HG03521 (cell line): ENCODE measurements around the gene GSTA2.
"Not testable (repeated sequence)": the region's sequence is repeated elsewhere in the genome, so short reads cannot be mapped to it uniquely, and the experiment has no call there.

Experiments used
- ATAC-seq: cut with Tn5 transposase; IDR thresholded peaks from one replicate; pipeline ENCODE4 v1.9.1; 2021; ENCODE audit warnings: mild to moderate bottlenecking, moderate library complexity; ENCODE audit not compliant: unreplicated experiment

Gene GSTA2

DNA sequence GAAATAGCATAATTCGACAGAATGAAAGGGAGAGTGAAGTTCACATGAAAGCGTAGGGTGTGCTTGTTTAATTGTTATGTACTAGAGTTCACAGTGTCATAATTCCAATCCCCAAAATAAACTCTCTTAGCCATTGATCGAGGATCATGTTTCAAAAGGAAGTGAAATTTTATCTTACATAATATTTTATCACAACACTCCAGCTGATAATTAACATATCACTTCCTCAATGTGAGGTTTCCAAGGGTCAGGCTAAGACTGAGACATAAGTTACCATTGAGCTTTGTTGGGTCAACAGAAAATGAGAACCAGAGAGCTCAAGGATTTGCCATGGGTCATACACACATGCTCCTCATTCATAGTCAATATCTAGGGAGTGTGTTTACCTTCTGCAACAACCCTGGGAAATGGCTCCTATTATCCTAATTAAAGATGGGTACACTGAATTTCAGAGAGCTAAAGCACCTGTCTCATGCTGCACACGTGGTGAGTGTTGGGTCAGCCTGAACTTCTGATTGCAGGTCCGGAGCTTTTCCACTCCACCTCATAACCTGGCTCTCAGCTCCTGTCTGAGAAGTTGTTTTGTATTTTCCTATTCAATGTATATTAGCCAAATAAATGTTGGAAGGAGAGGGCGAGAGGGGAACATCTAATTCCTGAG is 3.0 kb downstream of the GSTA2 start:
- no peak for ATAC-seq

DNA sequence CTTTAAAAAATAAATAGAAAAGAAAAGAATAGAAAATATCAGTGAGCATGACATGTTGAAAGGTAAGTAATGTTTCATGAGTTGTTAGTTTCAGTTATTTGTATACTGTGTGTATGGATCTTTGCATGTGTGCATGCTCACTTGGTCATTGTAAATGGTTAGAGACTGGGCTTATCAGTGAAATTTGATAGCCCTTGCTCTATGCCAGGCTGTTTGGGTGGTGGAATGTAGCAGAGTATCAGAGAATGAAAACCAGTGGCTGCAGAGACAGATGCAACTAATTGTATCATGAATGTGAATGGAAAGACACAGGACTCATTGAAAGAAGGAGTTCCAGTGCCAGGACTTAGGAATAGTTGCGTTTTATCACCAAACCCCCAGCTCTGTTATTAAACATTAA is 4.2 kb downstream of the GSTA2 start:
- ATAC-seq: no peak

DNA sequence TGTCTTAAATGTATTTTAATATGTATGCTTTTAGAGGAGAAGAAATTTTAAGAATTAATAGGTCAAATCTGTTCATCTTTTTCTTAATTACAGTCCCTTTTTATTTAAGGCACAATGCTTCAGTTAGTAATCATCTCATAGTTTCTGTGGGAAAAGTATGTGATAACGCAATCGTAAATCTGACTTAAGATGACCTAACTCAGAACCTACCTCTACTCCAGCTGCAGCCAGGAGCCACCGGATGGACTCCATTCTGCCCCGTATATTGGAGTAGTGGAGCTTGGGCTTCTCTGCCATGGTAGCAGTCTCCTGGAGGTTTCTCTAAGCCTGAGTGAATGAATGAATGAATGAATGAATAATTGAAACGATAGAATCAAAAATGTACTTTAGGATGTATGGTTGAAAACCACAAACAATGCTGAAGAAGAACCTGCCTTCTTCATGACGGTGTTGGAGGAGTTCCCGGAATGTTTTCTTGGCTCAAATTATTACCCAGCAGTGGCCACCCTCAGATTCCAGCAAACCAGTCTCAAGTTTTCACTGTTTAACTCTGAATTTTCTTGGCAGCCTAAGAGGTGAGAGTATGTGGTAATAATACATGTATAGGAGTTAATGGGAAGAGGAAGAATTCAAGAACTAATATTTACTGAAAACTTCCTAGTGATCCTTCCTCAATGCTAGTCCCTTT is 5.5 kb downstream of the GSTA2 start:
- not testable (repeated sequence) for ATAC-seq

DNA sequence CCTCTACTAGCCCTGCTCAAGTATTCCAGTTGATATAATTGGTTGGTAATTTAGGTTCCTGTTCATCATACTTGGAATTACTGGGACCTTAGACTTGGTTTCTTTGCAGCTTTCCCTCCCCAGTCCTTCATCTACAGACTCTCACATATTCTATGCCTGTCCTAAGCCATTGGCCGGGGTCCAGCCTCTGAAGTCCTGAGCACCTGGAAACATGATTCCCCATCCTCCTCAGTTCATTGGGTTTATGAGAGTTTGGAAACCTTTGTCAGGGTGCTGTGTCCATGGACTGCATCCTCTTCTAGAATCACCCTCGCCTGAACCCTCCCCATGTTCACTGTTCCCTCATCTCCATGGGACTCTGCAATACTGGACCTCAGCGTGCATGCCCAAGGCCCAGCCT is 8.8 kb downstream of the GSTA2 start:
- no peak for ATAC-seq

DNA sequence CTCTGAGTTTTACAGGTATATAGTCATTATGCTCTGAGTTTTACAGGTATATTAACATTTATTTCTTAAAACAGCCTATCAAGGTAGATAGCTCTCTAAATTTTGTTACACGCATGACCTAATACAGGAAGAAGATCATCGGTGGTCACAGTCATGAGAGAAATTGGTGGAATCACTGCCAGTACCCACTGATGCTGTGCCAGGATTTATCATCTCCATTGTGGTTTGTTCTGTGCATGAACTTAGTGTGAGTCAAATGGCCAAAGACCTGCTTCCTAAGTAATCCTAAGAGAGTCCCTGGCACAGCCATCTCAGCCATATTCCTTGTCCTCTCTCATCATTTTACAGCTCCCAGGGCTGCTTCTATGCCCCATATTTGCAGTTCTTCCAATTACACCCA is 10.1 kb downstream of the GSTA2 start:
- ATAC-seq: not testable (repeated sequence)

DNA sequence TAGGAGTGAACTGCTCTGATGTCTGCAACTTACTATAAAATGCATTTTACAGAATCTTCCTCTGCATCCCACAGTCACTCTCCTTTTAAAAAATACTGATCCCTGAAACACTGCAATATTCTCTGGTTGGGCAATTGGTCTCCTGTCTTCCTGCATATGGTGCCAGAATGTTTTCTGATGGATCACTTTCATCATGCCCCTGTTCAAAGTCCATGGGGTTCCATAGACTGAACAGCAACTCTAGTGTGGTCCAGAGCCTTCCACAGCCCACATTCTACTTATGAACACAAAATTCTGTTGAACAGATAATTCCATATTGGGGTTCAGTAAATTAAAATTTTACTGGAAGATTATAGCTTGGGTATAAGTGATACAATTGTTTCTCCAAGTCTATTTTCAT is 11.0 kb downstream of the GSTA2 start:
- no peak for ATAC-seq

DNA sequence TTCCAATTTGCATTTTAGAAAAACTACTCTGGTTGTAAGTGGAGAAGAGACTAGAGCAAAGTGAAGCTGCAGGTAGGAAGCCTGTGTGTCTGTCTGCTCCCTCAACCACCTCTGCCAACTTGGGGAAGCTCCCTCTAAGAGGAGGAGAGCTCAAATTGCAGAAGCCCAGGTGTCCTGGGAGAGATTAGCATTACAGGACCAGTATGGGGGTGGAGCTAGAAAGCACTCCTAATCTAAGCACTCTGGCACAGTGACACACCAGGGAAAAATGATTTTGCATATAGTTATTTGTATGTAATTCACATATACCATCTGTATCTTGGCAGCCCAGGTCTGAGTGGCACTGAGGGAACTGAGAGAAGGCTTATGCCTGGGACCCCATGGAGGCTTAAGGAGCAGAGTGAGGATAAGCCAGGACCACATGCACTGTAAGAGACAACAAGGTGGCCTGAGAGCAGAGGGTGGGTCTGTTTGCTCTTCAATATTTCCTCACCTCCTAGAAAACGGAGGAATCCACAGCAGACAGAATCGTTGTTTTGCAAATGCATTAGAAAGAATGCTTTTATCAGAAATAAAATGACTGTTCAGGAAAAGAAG is 13.6 kb downstream of the GSTA2 start:
- ATAC-seq: no peak

DNA sequence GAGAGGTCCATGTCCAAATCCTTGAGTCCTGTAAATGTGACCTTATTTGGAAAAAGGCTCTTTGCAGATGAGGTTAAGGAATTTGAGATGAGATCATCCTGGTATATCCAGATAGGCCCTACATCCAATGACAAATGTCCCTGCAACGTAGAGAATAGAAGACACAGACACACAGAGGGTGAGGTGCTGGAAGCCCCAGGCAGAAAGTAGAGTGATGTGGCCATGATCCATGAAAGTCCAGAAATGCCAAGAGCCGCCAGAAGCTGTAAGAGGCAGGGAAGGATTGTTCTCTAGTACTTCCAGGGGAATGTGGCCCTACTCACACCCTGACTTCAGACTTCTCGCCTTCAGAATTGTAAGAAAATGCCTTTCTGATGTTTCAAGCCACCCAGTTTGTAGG is 16.0 kb downstream of the GSTA2 start:
- ATAC-seq: not testable (repeated sequence)

DNA sequence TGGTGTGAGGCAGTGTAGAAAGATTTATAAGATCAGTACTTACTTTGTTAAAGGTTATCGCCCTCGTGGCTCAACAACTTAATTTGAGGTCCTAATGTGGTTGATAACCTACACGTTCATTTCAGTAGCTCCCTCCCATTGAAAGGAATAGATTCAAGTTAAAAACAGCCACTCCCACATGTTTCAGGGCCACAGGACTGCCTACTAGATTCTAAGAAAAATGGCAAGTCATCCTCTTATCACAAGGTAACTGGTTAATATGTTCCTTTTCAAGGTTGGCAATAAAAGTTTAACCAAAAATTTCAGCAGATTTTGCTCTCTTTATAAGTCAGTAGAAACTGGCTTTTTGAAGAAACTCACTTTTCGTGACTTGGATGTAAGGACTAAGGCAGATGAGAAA is 17.1 kb downstream of the GSTA2 start:
- no peak for ATAC-seq

DNA sequence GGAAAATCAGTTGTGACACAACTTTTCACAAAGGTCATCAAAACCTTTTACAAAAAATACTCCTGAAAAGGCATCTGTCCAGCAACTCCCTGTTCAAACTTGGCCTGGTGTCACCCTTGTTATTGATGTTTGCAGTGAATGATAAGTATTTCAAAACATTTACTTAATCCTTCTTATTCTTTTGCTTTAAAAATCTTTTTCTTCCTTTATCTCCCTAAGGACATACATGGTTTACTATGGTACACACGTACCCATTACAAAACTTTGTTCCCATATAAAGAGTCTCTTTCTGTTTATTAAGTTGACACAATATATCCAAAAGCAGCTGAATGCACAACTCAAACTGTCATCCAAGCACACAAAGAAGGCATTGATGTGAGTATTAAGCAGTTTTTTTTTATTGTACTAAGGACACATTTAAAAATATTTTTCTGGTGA is 17.5 kb downstream of the GSTA2 start:
- no peak for ATAC-seq

DNA sequence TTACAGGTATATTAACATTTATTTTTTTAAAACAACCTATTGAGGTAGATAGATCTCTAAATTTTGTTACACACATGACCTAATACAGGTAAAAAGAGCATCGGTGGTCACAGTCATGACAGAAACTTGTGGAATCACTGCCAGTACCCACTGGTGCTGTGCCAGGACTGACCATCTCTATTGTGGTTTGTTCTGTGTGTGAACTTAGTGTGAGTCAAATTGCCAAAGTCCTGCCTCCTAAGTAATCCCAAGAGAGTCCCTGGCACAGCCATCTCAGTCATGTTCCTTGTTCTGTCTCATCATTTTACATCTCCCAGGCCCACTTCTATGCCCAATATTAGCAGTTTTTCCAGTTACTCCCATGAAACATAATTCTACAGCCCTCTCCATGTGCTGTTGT is 21.4 kb downstream of the GSTA2 start:
- ATAC-seq: no peak

DNA sequence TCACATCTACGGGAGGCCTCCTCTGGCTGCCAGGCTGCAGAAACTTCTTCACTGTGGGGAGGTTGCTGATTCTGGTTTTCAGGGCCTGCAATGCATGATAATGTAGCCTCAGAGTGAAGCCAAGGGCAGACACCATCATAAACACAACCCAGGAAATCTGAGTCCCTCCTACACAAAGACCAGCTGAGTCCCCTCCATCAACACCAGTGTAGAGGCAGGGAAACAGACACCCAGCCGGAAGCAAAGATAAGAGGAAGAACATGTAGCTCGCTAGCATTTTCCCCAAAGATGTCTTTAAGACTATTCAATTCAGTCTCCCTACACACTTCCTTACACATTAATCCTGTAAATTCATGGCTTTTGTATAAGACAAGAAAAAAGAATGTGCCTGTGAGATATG is 23.6 kb downstream of the GSTA2 start:
- no peak for ATAC-seq

DNA sequence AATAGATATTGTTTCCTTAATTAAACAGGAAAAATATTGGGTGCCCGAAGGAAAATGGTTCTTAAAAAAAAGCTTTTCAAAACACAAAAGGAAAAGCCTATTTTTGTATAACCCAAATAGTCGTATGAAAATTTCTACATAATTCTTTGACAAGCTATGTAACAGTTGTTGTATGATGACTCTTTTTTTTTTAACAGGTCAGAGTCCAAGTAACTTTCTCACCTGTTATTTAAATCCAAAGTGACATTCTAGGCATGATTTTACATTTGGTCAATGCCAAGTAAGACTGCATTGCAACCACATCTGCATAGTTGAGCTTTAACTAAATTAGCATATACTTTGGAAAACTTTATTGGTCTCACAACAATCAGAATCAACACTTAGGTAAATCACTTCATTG is 24.1 kb downstream of the GSTA2 start:
- no peak for ATAC-seq

DNA sequence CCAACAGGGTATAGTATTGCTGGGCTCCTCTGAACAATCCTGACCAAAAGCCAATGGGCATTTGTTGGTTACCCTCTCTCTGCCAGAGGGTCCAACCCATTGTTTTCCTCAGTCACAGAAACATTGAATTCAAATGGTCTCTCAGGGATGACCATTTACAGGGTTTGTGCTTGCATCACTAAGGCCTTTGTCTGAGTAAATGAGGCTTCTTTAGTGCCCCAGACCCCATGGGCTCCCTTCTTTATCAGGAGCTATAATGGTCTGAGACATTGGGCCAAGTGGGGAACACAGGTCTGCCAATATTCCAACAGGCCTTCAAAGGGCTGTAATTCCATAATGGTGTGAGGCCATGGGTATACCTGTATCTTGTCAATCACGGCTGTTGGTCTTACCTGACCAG is 27.1 kb downstream of the GSTA2 start:
- no peak for ATAC-seq

DNA sequence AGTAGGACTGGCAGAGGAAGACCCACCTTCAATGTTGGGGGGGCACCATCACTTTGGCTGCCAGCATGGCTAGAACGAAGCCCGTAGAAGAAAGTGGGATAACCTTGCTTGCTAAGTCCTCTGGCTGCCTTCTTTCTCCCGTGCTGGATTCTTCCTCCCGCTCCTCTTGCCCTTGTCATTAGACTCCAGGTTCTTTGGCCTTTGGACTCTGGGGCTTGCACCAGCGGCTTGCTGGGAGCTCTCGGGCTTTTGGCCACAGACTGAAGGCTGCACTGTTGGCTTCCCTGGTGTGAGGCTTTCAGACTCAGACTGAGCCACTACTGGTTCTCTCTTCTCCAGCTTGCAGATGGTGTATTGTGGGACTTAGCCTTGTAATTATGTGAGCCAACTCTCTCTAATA is 28.2 kb downstream of the GSTA2 start:
- ATAC-seq: no peak

DNA sequence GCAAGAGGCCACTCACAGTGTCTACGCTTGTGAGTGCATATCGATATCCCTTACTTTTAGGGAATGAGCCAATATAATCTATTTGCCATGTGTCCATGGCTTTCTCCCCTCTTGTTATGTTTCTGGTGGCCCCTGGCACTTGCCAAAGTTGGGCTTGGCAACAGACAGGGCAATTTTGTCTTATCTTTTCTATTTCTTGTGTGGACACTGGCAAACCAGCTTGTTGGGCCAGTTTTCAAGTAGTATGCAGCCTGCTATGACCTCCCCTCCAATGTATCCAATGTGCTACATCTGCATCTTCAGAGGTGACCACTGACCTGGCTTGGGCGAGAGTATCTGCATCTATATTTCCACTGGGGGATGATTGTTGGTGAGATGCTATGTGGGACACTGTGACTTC is 29.2 kb downstream of the GSTA2 start:
- no peak for ATAC-seq

DNA sequence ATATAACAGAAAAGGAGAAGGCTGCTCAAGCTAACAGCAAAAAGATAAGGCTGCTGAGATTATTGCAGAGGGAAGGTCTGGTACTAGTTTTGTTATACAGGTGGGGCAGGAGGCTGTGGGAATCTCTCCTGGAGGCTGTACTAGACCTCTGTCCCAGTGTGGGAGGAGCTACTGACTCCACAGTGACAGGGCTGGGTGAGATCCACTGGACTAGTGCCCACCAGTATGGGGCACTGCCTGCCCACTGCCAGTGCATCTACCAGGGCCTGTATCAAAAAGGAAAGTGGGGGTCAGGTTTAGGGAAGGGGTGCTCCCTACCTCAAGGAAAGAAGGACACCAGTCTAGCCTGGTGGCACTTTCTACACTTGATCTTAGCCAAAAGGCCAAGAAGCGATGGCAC is 30.1 kb downstream of the GSTA2 start:
- ATAC-seq: no peak

DNA sequence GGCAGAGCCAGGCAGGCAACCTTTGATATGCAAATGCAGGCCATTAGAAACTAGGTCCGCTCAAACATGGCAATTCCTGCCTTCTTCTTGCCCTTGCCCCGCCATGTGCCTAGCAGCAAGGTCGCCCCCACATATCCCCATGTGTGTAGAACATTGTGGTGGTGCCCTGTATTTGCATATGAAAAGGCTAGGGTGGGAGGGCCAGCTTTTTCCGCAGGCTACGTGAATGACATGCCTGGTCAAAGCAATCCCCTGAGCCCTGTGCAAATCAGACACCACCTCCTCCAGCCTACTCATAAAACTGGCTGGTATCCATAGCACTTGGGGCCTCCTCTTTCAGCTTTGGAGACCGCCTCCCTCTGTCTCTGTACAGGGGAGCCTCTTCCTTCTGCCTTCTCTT is 31.6 kb downstream of the GSTA2 start:
- ATAC-seq: no peak

DNA sequence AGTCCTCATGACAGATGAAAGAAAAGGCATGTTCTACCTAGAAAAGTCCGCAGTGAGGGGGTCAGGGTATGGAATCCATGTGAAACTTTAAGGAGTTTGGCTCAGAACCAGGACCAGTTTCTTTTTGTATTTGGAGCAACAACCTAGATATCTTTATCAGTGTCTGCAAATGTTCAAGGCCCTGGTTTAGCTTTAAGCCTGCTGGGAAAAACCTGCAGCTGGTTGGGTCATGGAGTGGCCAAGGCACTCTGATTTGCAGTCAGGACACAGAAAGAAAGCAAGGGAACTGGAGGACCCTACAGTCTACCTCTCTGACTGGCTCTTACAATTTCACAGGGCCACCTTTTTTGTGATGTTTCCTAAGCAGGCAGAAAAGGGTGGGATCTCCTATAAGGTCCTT is 33.7 kb downstream of the GSTA2 start:
- no peak for ATAC-seq

DNA sequence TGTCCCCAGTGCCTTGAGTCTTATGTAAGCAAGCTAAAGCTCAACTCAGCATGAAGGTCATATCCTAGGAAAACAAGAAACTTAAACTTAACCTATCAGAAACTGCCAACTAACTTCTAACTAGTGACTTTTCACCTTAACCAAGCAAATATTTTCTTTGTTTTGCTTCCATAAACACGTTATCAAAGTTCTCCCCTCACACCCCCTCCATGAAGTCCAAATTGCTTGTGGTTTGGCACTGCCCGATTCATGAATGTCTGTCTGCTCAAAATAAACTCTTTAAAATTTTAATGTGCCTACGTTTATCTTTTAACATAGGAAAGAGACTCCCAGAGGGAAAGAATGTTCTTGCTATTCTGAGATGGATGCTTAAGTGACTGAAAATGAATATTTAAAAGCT is 34.9 kb downstream of the GSTA2 start:
- no peak for ATAC-seq

DNA sequence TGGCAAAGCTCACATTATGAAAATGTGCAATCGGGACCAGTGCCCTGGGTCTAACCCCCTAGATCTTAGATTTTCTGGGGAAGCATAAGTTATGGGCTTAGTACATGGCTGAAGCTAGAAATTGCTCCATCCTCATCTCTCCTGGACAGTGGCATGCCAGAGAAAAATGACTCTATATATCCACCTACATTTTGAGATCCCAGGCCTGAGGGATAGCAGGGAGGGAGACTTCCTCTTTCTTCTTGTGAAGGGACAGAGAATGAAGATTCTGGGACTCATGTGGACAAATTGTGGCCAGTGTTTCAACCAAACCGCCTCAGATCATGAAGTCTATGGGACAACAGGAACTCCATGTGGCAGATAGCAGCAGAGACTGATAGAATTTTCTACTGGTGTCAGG is 35.4 kb downstream of the GSTA2 start:
- no peak for ATAC-seq

DNA sequence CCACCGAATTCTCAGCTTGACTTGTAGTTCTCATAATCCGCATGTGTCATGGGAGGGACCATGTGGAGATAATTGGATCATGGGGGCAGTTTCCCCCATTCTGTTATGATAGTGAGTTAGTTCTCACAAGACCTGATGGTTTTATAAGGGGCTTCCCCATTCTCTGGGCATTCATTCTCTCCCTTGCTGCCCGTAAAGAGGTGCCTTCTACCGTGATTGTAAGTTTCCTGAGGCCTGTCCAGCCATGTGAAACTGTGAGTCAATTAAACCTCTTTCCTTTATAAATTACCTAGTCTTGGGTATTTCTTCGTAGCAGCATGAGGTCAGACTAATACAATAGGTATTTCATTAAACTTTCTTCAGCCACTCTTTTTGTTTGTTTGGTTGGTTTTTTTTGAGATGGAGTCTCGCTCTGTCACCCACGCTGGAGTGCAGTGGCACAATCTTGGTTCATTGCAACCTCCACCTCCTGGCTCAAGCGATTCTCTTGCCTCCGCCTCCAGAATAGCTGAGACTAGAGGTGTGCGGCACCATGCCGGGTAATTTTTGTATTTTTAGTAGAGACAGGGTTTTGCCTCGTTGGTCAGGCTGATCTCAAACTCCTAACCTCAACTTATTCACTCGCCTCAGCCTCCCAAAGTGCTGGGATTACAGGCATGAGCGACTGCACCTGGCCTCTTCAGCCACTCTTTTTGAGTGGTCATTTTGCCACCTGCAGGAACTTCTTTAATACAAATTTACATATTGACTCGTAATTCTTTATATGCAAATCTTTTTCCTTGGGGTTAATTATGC is 36.3 kb downstream of the GSTA2 start:
- ATAC-seq: no peak
